GM10847 (cell line): Measurements from ENCODE around the gene TMEM131L.

Experiments
- POLR2A ChIP-seq: IDR thresholded peaks from 2 replicates; pipeline ENCODE4 v1.6.1; 2011; ENCODE audit not compliant: insufficient read length; ENCODE audit errors: extremely low read depth

Gene TMEM131L

DNA sequence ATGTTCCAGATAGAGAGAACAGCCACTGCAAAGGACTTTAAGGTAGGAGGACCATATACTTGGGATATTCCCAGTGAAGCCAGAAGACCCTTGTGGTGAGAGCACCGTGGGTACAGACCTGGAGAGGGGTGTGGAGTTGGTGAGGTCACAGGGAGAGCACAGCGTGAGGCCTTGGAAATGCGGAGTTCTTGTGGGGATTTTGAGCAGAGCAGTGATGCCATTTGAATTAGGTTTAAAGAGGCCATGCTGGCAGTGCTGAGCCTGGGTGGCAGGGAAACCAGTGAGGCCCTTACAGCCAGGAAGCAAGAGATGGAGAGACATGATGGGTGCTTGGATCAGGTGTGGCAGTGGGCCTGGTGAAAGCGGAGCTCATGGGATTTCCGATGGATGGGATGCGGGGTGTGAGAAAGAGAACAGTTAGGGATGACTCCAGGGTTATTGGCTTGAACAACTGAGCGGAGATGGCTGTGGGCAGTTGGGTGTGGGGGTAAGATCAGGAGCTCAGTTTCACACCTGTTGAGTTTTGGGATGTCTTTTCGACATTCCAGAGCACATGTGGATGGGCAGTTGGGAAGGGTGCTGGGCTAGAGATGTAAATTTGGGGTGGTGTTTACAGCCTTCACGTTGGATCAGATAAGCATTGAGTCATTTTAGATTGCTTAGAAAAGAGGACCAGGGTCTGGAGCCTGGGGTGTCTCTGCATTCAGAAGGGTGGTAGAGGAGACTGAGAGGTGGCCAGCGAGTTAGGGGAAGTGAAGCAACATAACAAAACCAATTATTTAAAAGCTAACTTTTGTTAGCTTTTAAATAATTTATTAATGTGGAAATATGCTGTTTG, 68.9 kb downstream of the TMEM131L start:
- TF ChIP-seq POLR2A: no peak

DNA sequence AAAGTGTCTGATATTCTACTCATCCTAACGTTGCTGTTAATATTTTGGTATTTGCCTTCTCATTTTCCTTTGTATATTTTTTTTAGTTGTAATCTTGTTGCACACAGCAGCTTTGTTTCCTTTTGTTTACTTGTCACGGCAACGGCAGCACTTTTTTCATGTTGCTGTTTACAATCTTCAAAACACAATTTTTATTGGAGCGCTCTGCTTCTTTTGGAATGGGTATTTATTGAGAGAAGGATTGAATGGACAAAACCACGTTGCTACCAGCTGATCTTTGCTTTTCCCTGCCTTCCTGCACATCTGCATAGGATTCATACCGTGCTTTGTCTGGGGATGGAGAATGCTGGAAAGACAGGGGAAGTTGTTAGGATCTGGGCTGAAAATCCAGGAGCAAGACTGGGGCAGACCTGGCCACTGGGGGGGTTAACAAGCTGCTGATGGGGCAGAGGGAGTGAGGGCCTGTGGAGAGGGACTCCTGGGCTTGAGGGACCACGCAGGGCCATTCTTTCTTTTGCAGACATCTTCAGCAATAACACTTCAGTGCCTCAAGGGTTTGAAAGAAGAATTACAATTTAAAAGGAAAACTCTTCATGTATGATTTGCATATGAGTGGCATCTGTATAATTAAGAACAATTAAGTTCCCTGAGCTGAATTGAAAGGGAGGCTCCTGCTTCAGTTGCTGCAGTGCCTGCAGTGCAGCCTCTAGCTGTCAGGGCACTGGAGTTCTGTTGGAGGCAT, 69.8 kb downstream of the TMEM131L start:
- no peak for TF ChIP-seq POLR2A

GRCh38 chr4:153537493-153537960, 71.4 kb downstream of the TMEM131L start:
- no peak for TF ChIP-seq POLR2A

GRCh38 chr4:153538487-153539357, 72.6 kb downstream of the TMEM131L start:
- TF ChIP-seq POLR2A: no peak

- no peak for TF ChIP-seq POLR2A
These were observed 73.3 kb downstream of the TMEM131L start for GRCh38 chr4:153539422-153539821.

DNA sequence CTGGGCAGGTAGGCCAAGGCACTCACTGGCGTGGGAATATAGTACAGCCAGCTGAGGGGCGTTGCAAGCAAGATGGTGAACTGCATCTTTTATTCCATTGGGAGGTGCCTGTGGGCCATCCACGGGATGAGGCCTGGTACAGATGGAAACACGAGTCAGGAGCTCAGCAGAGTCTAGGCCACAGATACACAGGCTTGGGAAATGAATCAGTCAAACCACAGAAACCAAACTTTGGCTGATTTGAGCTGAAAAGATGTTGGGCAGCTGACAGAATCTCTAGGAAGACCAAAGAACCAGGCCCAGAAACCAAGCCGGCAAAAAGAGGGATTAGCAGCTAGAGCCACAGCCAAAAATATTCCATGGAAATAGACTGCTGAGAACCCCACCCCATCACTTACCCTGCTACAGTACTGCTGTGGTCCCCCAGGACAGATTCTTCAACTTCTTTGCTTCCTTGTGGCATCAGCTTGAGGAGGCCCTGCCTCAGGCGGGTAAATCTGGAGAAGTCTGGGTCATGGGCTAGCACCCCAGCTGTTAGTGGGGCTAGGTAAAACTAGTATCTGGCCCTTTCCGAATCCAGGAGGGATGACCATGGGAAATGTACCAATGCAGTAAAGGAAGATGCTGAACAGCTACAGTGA, 75.4 kb downstream of the TMEM131L start:
- TF ChIP-seq POLR2A: no peak

GRCh38 chr4:153542131-153542530, 76.0 kb downstream of the TMEM131L start:
- no peak for TF ChIP-seq POLR2A

- TF ChIP-seq POLR2A: no peak
These were observed 76.7 kb downstream of the TMEM131L start for GRCh38 chr4:153542834-153543233.

DNA sequence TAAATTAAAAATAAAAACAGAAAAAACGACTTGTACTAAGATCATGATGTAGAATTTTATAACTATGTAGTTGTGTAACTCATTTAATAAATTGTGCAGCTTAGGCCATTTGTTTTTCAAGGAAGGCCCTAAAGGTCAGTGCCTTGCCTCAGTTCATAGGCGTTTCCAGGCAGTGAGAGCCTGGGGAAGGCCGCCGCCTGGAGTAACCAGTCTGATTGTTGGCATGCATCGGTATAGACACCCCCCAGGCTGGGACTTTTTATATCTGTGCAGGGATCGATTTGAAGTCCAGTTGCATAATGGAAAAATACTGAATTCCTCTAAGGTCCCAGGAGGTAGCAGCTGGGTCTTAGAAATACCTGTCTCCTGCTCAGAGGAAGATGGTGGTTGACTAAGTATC, 77.2 kb downstream of the TMEM131L start:
- TF ChIP-seq POLR2A: no peak

GRCh38 chr4:153545822-153546221, 79.7 kb downstream of the TMEM131L start:
- TF ChIP-seq POLR2A: no peak

- TF ChIP-seq POLR2A: no peak
These were observed 80.1 kb downstream of the TMEM131L start for GRCh38 chr4:153546280-153546679.

DNA sequence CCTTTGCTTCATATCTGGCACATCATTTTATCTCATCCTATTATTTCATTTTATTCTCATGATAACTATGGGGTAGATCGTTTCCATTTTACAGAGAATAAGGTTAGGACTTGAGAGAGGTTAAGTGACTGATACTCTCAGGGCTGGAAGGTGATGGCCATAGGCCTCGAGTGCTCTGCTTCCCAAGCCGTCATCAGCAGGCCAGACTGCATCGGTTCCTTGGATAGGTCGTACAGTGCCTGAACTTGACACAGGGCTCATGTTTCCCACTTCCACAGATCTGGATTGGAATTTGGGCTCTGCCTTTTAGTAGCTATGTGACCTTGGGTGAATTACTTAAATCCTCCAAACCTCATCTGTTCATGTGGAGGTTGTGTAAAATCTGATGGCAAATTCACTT, 81.4 kb downstream of the TMEM131L start:
- TF ChIP-seq POLR2A: no peak

DNA sequence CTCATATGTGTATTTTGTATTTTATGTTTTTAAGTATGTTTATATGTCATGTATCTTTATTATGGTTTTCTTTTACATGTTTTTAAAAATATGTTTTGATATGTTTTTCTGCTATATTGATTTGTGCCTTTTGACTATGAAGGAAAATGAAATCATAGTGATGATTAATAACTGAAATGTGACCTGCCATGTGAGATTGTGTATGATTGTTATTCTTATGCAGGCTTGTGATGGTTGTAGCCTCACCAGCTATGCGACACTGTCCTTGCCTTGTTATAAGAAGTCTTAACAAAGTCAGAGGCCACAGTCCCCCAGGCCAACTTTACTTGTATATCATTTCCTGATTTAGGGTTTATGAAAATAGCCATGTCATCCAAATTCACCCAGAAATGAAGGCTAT, 83.2 kb downstream of the TMEM131L start:
- no peak for TF ChIP-seq POLR2A

GRCh38 chr4:153553155-153553818, 87.1 kb downstream of the TMEM131L start:
- TF ChIP-seq POLR2A: no peak
